NK-92 (cell line): ENCODE results near the gene IL1R2.
"Not testable (repeated sequence)": the region's sequence is repeated elsewhere in the genome, so short reads cannot be mapped to it uniquely, and the experiment has no call there.

Source experiments
- DNase-seq: peaks from one replicate; lab custom pipeline; 2025; ENCODE audit not compliant: unreplicated experiment; lab: John Stamatoyannopoulos, UW

IL1R2 gene

GRCh38 chr2:101998896-101999789 lies 7.4 kb downstream of the IL1R2 start:
- no peak for DNase-seq

GRCh38 chr2:102000012-102000411 lies 8.3 kb downstream of the IL1R2 start:
- DNase-seq, result no peak

GRCh38 chr2:102000813-102001766 lies 9.3 kb downstream of the IL1R2 start:
- DNase-seq, result no peak

GRCh38 chr2:102001767-102002142 lies 10.0 kb downstream of the IL1R2 start:
- DNase-seq, result no peak

- no peak for DNase-seq
These were observed 10.5 kb downstream of the IL1R2 start for GRCh38 chr2:102002228-102002627.

- DNase-seq, result not testable (repeated sequence)
These were observed 11.1 kb downstream of the IL1R2 start for GRCh38 chr2:102002909-102003308.

GRCh38 chr2:102003696-102004095 lies 11.9 kb downstream of the IL1R2 start:
- no peak for DNase-seq

- DNase-seq, result no peak
These were observed 12.8 kb downstream of the IL1R2 start for GRCh38 chr2:102004581-102004980.

- no peak for DNase-seq
These were observed 13.7 kb downstream of the IL1R2 start for GRCh38 chr2:102005449-102005848.

- no peak for DNase-seq
These were observed 14.5 kb downstream of the IL1R2 start for GRCh38 chr2:102005989-102006885.

GRCh38 chr2:102006886-102007278 lies 15.1 kb downstream of the IL1R2 start:
- no peak for DNase-seq

- DNase-seq, result no peak
These were observed 16.7 kb downstream of the IL1R2 start for GRCh38 chr2:102008490-102008889.

GRCh38 chr2:102009557-102009956 lies 17.8 kb downstream of the IL1R2 start:
- DNase-seq, result no peak

GRCh38 chr2:102010902-102011301 lies 19.1 kb downstream of the IL1R2 start:
- no peak for DNase-seq

GRCh38 chr2:102012061-102012614 lies 20.4 kb downstream of the IL1R2 start:
- DNase-seq, result no peak

GRCh38 chr2:102013206-102014040 lies 21.7 kb downstream of the IL1R2 start:
- no peak for DNase-seq

- DNase-seq, result no peak
These were observed 22.2 kb downstream of the IL1R2 start for GRCh38 chr2:102014041-102014345.

- no peak for DNase-seq
These were observed 23.6 kb downstream of the IL1R2 start for GRCh38 chr2:102015399-102015798.

GRCh38 chr2:102016399-102016955 lies 24.7 kb downstream of the IL1R2 start:
- no peak for DNase-seq
